SK-N-SH (cell line): Measurements from ENCODE around the gene TP73. TPM values are rescaled to one million over a fixed set of nuclear protein-coding genes. Genes with fewer than 3 reads are reported as not detected.

Experiments used
- CTCF ChIA-PET: fragments of 300-600, 350-600 bp; formaldehyde crosslinking; extraction: SDS; loops from one replicate; lab custom pipeline; 2021; lab: Yijun Ruan, JAX
- POLR2A ChIA-PET: fragments of 350-600 bp; sonication (Branson Sonifier 250); formaldehyde crosslinking; extraction: SDS; loops from one replicate; lab custom pipeline; 2020; ENCODE audit warnings: antibody characterized with exemption, inconsistent platforms; lab: Yijun Ruan, JAX
- DNase-seq: peaks from one replicate; pipeline ENCODE4 v3.0.0; 2012
- H2AFZ ChIP-seq: fragments of 200-600 bp; sonication (generic); 2 replicates; pipeline ENCODE4 v1.8.1; 2016; ENCODE audit warnings: antibody characterized with exemption, mild to moderate bottlenecking, low read depth
- H3F3A ChIP-seq: fragments of 200-600 bp; sonication (generic); replicated peaks from 2 replicates; pipeline ENCODE3; 2016; ENCODE audit warnings: antibody characterized with exemption, mild to moderate bottlenecking; ENCODE audit not compliant: insufficient read depth
- H3K27ac ChIP-seq, 2 experiments: fragments of 200-500 bp in 1 of 2; fragments of 200-600 bp in 1 of 2; sonication (Bioruptor generic) in 1 of 2; sonication (generic), shearing (Covaris generic) in 1 of 2; 2 replicates each; pipeline versions ENCODE4 v1.5.1 to v1.6.1; 2014 to 2016; ENCODE audit warnings: low read depth in 2 of 2, inconsistent platforms in 1 of 2, low read length in 1 of 2, mild to moderate bottlenecking in 1 of 2, mixed read lengths in 1 of 2
- H3K27me3 ChIP-seq: fragments of 200-600 bp; sonication (generic), shearing (Covaris generic); 2 replicates; pipeline ENCODE4 v1.6.1; 2016; ENCODE audit warnings: mixed run types; ENCODE audit not compliant: insufficient read depth
- H3K36me3 ChIP-seq, 2 experiments: fragments of 200-500 bp in 1 of 2; fragments of 200-600 bp in 1 of 2; sonication (Bioruptor generic) in 1 of 2; sonication (generic) in 1 of 2; replicated peaks in 1 of 2; 2 replicates each; pipeline versions ENCODE3 to v1.5.1; 2014 to 2016; ENCODE audit warnings: low read length in 1 of 2, mild to moderate bottlenecking in 1 of 2; ENCODE audit not compliant: insufficient read depth in 2 of 2, control insufficient read depth in 1 of 2
- H3K4me1 ChIP-seq, 2 experiments: fragments of 200-500 bp in 1 of 2; fragments of 200-600 bp in 1 of 2; sonication (Bioruptor generic) in 1 of 2; sonication (generic), shearing (Covaris generic) in 1 of 2; 2 replicates each; pipeline versions ENCODE4 v1.5.1 to v1.6.1; 2014 to 2016; ENCODE audit warnings: low read depth in 1 of 2, low read length in 1 of 2, mixed run types in 1 of 2; ENCODE audit not compliant: insufficient read depth in 2 of 2, control insufficient read depth in 1 of 2
- H3K4me2 ChIP-seq: fragments of 200-600 bp; sonication (generic), shearing (Covaris generic); 2 replicates; pipeline ENCODE4 v1.6.1; 2017; ENCODE audit warnings: mixed run types
- H3K4me3 ChIP-seq, 2 experiments: fragments of 200-500 bp in 1 of 2; fragments of 200-600 bp in 1 of 2; sonication (Bioruptor generic) in 1 of 2; sonication (generic), shearing (Covaris generic) in 1 of 2; 2 replicates each; pipeline versions ENCODE4 v1.5.1 to v1.8.1; 2014 to 2016; ENCODE audit warnings: low read depth in 2 of 2, inconsistent platforms in 1 of 2, low read length in 1 of 2, mild to moderate bottlenecking in 1 of 2, mixed read lengths in 1 of 2, moderate library complexity in 1 of 2
- H3K79me2 ChIP-seq: fragments of 200-600 bp; sonication (generic); 2 replicates; pipeline ENCODE4 v1.8.1; 2017; ENCODE audit warnings: mild to moderate bottlenecking; ENCODE audit not compliant: insufficient read depth
- H3K9ac ChIP-seq: fragments of 200-600 bp; sonication (generic); 2 replicates; pipeline ENCODE4 v1.6.1; 2017; ENCODE audit warnings: mixed run types
- H3K9me2 ChIP-seq: fragments of 200-600 bp; sonication (generic); 2 replicates; pipeline ENCODE4 v1.6.1; 2017; ENCODE audit warnings: mixed run types
- H3K9me3 ChIP-seq: fragments of 200-600 bp; sonication (generic); 2 replicates; pipeline ENCODE4 v1.6.1; 2017; ENCODE audit warnings: mixed run types, mild to moderate bottlenecking, moderate library complexity
- H4K20me1 ChIP-seq: fragments of 200-600 bp; sonication (generic); 2 replicates; pipeline ENCODE4 v1.6.1; 2017; ENCODE audit warnings: mild to moderate bottlenecking, mixed run types; ENCODE audit not compliant: insufficient read depth
- EZH2phosphoT487 ChIP-seq: fragments of 200-600 bp; sonication (generic); IDR thresholded peaks from 2 replicates; pipeline ENCODE4 v1.6.1; 2017; ENCODE audit warnings: low read depth, mixed run types, mild to moderate bottlenecking, antibody characterized with exemption, moderate library complexity, borderline replicate concordance
- IRF3 ChIP-seq: fragments of 150-350 bp; IDR thresholded peaks from 2 replicates; pipeline ENCODE4 v1.6.1; 2016; ENCODE audit warnings: mild to moderate bottlenecking, low read depth, low read length
- NRF1 ChIP-seq: IDR thresholded peaks from 2 replicates; pipeline ENCODE4 v1.6.1; 2012; ENCODE audit warnings: low read depth, mild to moderate bottlenecking, low read length
- PBX3 ChIP-seq: IDR thresholded peaks from 2 replicates; pipeline ENCODE4; 2012
- SIN3A ChIP-seq: IDR thresholded peaks from 2 replicates; pipeline ENCODE4 v1.6.1; 2012; ENCODE audit warnings: low read depth, mild to moderate bottlenecking, low read length, moderate library complexity, borderline replicate concordance
- TEAD4 ChIP-seq: IDR thresholded peaks from 2 replicates; pipeline ENCODE4 v1.4.0; 2012; ENCODE audit warnings: mild to moderate bottlenecking, borderline replicate concordance; ENCODE audit not compliant: insufficient read depth
- YY1 ChIP-seq: IDR thresholded peaks from 2 replicates; pipeline ENCODE4 v1.4.0; 2012; ENCODE audit warnings: low read depth, mild to moderate bottlenecking
- WGBS: methylation state at CpG from one replicate; pipeline ENCODE4 v1.1.6; 2017; ENCODE audit warnings: low lambda C conversion rate; 5-methylcytosine and 5-hydroxymethylcytosine counted together
- polyA plus RNA-seq, 3 experiments: library from polyadenylated mRNA; depleted of rRNA; stranded (reverse); fragments of >200 nt; gene quantifications; 2 replicates each; pipeline ENCODE4 v1.2.3, GENCODE V29; 2012

TP73 gene
- polyA plus RNA-seq, 1 of the 3 experiments (the other 2 are of a cell fraction): 0.64 TPM

GRCh38 chr1:3705341-3705950 is 53.1 kb downstream of the TP73 start:
- Histone ChIP-seq H3K79me2 (no peaks in the 10 kb centered on the region), H3K36me3 (no peaks in the 10 kb centered on the region), H3K4me1 (peaks cover 0 to 29% of the 10 kb centered on the region in 2 experiments; a peak in 1 of 4 replicates), H3K9me3 (no peaks in the 10 kb centered on the region), H3K27me3 (no peaks in the 10 kb centered on the region), H3K27ac (no peak overlapping the region), H3K9ac (no peak overlapping the region), H3K4me2 (no peak overlapping the region), H3K9me2 (no peaks in the 10 kb centered on the region), H4K20me1 (no peaks in the 10 kb centered on the region), H2AFZ (no peak overlapping the region), H3F3A (no peaks in the 10 kb centered on the region), H3K4me3 (no peak overlapping the region)
- DNase-seq: no peak
- ChIA-PET CTCF (interaction anchor here (2.4 to 12.9 kb wide), 2 partner anchors 9 to 12 kb away, joined by 14 to 369 read pairs; no protein-coding TSS in a partner anchor), POLR2A (no interaction called here)
- 64% methylated on average over 5 of the region's 19 CpGs for WGBS
- TF ChIP-seq IRF3: no peak

- POLR2A ChIA-PET: no interaction called here
- H3K4me3 ChIP-seq: no peak overlapping the region
- no peak overlapping the region for H3K27ac ChIP-seq
- no peaks in the 10 kb centered on the region for H3K9me2 ChIP-seq
- WGBS: 89% methylated on average over 17 of the region's 26 CpGs
- no peaks in the 10 kb centered on the region for H3K79me2 ChIP-seq
- peaks cover 0 to 42% of the 10 kb centered on the region in 2 experiments; a peak in 1 of 4 replicates for H3K4me1 ChIP-seq
- CTCF ChIA-PET: interaction anchor here (1.5 to 12.9 kb wide), 2 partner anchors 10 to 45 kb away, joined by 3 to 369 read pairs; no protein-coding TSS in a partner anchor
- no peak for DNase-seq
- no peaks in the 10 kb centered on the region for H3K9me3 ChIP-seq
- H3F3A ChIP-seq: no peaks in the 10 kb centered on the region
- no peak for TF ChIP-seq TEAD4
- no peak for TF ChIP-seq NRF1
- no peak for TF ChIP-seq PBX3
- TF ChIP-seq EZH2phosphoT487: no peak
- TF ChIP-seq SIN3A: no peak
- TF ChIP-seq YY1: no peak
- H3K9ac ChIP-seq: no peak overlapping the region
- no peak overlapping the region for H2AFZ ChIP-seq
- no peaks in the 10 kb centered on the region for H3K27me3 ChIP-seq
- H3K36me3 ChIP-seq: no peaks in the 10 kb centered on the region
- H4K20me1 ChIP-seq: no peaks in the 10 kb centered on the region
- no peak overlapping the region for H3K4me2 ChIP-seq
Measured at GRCh38 chr1:3706651-3707297, 54.5 kb downstream of the TP73 start.
